ENCODE results near the gene KRTCAP3. TPM values are rescaled to one million over a fixed set of nuclear protein-coding genes. Genes with fewer than 3 reads are reported as not detected.
"Not testable (repeated sequence)": the region's sequence is repeated elsewhere in the genome, so short reads cannot be mapped to it uniquely, and the experiment has no call there.

The KRTCAP3 gene
- total RNA-seq, result 1 to 10 TPM; 7.4 to 9.9 TPM

GRCh38 chr2:27441958-27442919 lies at the start of gene KRTCAP3:
TSS of gene KRTCAP3 (plus strand) at chr2:27442381. CDS start at chr2:27442413, 32 bp downstream.
- Mint-ChIP-seq H3K4me1 (peaks cover 7% of the 10 kb centered on the region), H3K27me3 (no peaks in the 10 kb centered on the region), H3K27ac (peak within 1 kb of the TSS; percentile 54), H3K4me3 (peak within 1 kb of the TSS; percentile 24), H3K9me3 (no peaks in the 10 kb centered on the region), H3K36me3 (peaks cover 24% of the 10 kb centered on the region)
- peak; percentile 53 for DNase-seq

- peaks cover 27% of the 10 kb centered on the region for H3K36me3 Mint-ChIP-seq
- H3K27ac Mint-ChIP-seq, result no peak overlapping the region
- no peak overlapping the region for H3K4me3 Mint-ChIP-seq
- no peak for DNase-seq
- H3K4me1 Mint-ChIP-seq, result peaks cover 22% of the 10 kb centered on the region
- no peaks in the 10 kb centered on the region for H3K9me3 Mint-ChIP-seq
- H3K27me3 Mint-ChIP-seq, result no peaks in the 10 kb centered on the region
Observed at GRCh38 chr2:27393225-27393624, 49.0 kb upstream of the KRTCAP3 start.

GRCh38 chr2:27398962-27399361 lies 43.2 kb upstream of the KRTCAP3 start:
- H3K9me3 Mint-ChIP-seq, result no peaks in the 10 kb centered on the region
- H3K27me3 Mint-ChIP-seq, result no peaks in the 10 kb centered on the region
- H3K4me1 Mint-ChIP-seq, result peaks cover 22% of the 10 kb centered on the region
- DNase-seq, result no peak
- no peak overlapping the region for H3K27ac Mint-ChIP-seq
- peaks cover 41% of the 10 kb centered on the region for H3K36me3 Mint-ChIP-seq
- no peak overlapping the region for H3K4me3 Mint-ChIP-seq

- Mint-ChIP-seq H3K9me3 (no peaks in the 10 kb centered on the region), H3K36me3 (peaks cover 41% of the 10 kb centered on the region), H3K4me3 (no peak overlapping the region), H3K27me3 (no peaks in the 10 kb centered on the region), H3K4me1 (peaks cover 25% of the 10 kb centered on the region), H3K27ac (no peak overlapping the region)
- DNase-seq, result no peak
Observed at GRCh38 chr2:27400348-27401135, 41.6 kb upstream of the KRTCAP3 start.

GRCh38 chr2:27407798-27408491 lies 34.2 kb upstream of the KRTCAP3 start:
- Mint-ChIP-seq H3K9me3 (peaks cover 2% of the 10 kb centered on the region), H3K4me1 (peaks cover 28% of the 10 kb centered on the region), H3K27ac (peak overlapping the region; percentile 79), H3K4me3 (peak overlapping the region; percentile 94), H3K27me3 (peaks cover 4% of the 10 kb centered on the region), H3K36me3 (peaks cover 29% of the 10 kb centered on the region)
- no peak for DNase-seq

- H3K9me3 Mint-ChIP-seq, result peaks cover 2% of the 10 kb centered on the region
- H3K27me3 Mint-ChIP-seq, result peaks cover 4% of the 10 kb centered on the region
- peaks cover 26% of the 10 kb centered on the region for H3K36me3 Mint-ChIP-seq
- peak; percentile 44 for DNase-seq
- peak overlapping the region; percentile 79 for H3K27ac Mint-ChIP-seq
- peak overlapping the region; percentile 94 for H3K4me3 Mint-ChIP-seq
- H3K4me1 Mint-ChIP-seq, result peaks cover 25% of the 10 kb centered on the region
Observed at GRCh38 chr2:27408601-27409320, 33.4 kb upstream of the KRTCAP3 start.

GRCh38 chr2:27409321-27410073 lies 32.7 kb upstream of the KRTCAP3 start, which contains the start of gene PPM1G:
TSS of gene PPM1G (minus strand) at chr2:27409591. CDS start at chr2:27409422, 169 bp downstream.
- Mint-ChIP-seq H3K36me3 (peaks cover 24% of the 10 kb centered on the region), H3K27ac (peak within 1 kb of the TSS; percentile 93), H3K4me3 (peak within 1 kb of the TSS; percentile 94), H3K9me3 (peaks cover 2% of the 10 kb centered on the region), H3K27me3 (peaks cover 4% of the 10 kb centered on the region), H3K4me1 (peaks cover 23% of the 10 kb centered on the region)
- peak; percentile 98 for DNase-seq

- DNase-seq, result no peak
- H3K27me3 Mint-ChIP-seq, result peaks cover 4% of the 10 kb centered on the region
- H3K27ac Mint-ChIP-seq, result no peak overlapping the region
- H3K4me3 Mint-ChIP-seq, result no peak overlapping the region
- peaks cover 12% of the 10 kb centered on the region for H3K4me1 Mint-ChIP-seq
- peaks cover 11% of the 10 kb centered on the region for H3K36me3 Mint-ChIP-seq
- H3K9me3 Mint-ChIP-seq, result peaks cover 2% of the 10 kb centered on the region
Observed at GRCh38 chr2:27412419-27413152, 29.6 kb upstream of the KRTCAP3 start.

GRCh38 chr2:27416151-27416550 lies 26.0 kb upstream of the KRTCAP3 start:
- no peaks in the 10 kb centered on the region for H3K4me1 Mint-ChIP-seq
- peaks cover 2% of the 10 kb centered on the region for H3K9me3 Mint-ChIP-seq
- no peak for DNase-seq
- no peak overlapping the region for H3K4me3 Mint-ChIP-seq
- no peaks in the 10 kb centered on the region for H3K36me3 Mint-ChIP-seq
- H3K27ac Mint-ChIP-seq, result no peak overlapping the region
- peaks cover 4% of the 10 kb centered on the region for H3K27me3 Mint-ChIP-seq

- no peak for DNase-seq
- H3K27ac Mint-ChIP-seq, result no peak overlapping the region
- no peaks in the 10 kb centered on the region for H3K36me3 Mint-ChIP-seq
- no peak overlapping the region for H3K4me3 Mint-ChIP-seq
- H3K27me3 Mint-ChIP-seq, result no peaks in the 10 kb centered on the region
- H3K9me3 Mint-ChIP-seq, result no peaks in the 10 kb centered on the region
- no peaks in the 10 kb centered on the region for H3K4me1 Mint-ChIP-seq
Observed at GRCh38 chr2:27420996-27421395, 21.2 kb upstream of the KRTCAP3 start.

GRCh38 chr2:27421660-27422250 lies 20.4 kb upstream of the KRTCAP3 start:
- Mint-ChIP-seq H3K36me3 (no peaks in the 10 kb centered on the region), H3K4me1 (no peaks in the 10 kb centered on the region), H3K4me3 (no peak overlapping the region), H3K9me3 (no peaks in the 10 kb centered on the region), H3K27ac (no peak overlapping the region), H3K27me3 (no peaks in the 10 kb centered on the region)
- DNase-seq, result no peak

GRCh38 chr2:27422958-27423357 lies 19.2 kb upstream of the KRTCAP3 start:
- H3K4me1 Mint-ChIP-seq, result peaks cover 8% of the 10 kb centered on the region
- H3K4me3 Mint-ChIP-seq, result no peak overlapping the region
- DNase-seq, result no peak
- H3K27ac Mint-ChIP-seq, result no peak overlapping the region
- no peaks in the 10 kb centered on the region for H3K9me3 Mint-ChIP-seq
- H3K36me3 Mint-ChIP-seq, result no peaks in the 10 kb centered on the region
- no peaks in the 10 kb centered on the region for H3K27me3 Mint-ChIP-seq

GRCh38 chr2:27425039-27425438 lies 17.1 kb upstream of the KRTCAP3 start:
- H3K27me3 Mint-ChIP-seq, H3K4me3 Mint-ChIP-seq, H3K9me3 Mint-ChIP-seq, H3K36me3 Mint-ChIP-seq, DNase-seq, H3K27ac Mint-ChIP-seq: not testable (repeated sequence)
- H3K4me1 Mint-ChIP-seq, result peaks cover 16% of the 10 kb centered on the region

Measured in activated naive CD8-positive, alpha-beta T cell treated with anti-CD3 and anti-CD28 coated beads for 36 hours (primary cell).